Right lobe of liver (tissue), 4 donors: ENCODE results near the gene OPHN1.

ENCODE experiments used
- POLR2A ChIP-seq: fragments of 450-650 bp; IDR thresholded peaks from one replicate; pipeline ENCODE4 v1.6.1; 2017; ENCODE audit warnings: antibody characterized with exemption, mild to moderate bottlenecking
- TF ChIP-seq, protein P1 (sequence below), 4 donors: fragments of 200-600 bp in 3 of 4; fragments of 450-650 bp in 1 of 4; IDR thresholded peaks; one replicate each; pipeline versions ENCODE4 v1.5.1 to v1.8.0; 2016 to 2022; ENCODE audit warnings: antibody characterized with exemption in 4 of 4, mild to moderate bottlenecking in 2 of 4
- donor health status: DM: no; HTN: no; CAD: no.
- donor health status: DM: no; HTN: no; CAD: no.
- donor health status: DM: no; HTN: yes; CAD: no.

DNA sequence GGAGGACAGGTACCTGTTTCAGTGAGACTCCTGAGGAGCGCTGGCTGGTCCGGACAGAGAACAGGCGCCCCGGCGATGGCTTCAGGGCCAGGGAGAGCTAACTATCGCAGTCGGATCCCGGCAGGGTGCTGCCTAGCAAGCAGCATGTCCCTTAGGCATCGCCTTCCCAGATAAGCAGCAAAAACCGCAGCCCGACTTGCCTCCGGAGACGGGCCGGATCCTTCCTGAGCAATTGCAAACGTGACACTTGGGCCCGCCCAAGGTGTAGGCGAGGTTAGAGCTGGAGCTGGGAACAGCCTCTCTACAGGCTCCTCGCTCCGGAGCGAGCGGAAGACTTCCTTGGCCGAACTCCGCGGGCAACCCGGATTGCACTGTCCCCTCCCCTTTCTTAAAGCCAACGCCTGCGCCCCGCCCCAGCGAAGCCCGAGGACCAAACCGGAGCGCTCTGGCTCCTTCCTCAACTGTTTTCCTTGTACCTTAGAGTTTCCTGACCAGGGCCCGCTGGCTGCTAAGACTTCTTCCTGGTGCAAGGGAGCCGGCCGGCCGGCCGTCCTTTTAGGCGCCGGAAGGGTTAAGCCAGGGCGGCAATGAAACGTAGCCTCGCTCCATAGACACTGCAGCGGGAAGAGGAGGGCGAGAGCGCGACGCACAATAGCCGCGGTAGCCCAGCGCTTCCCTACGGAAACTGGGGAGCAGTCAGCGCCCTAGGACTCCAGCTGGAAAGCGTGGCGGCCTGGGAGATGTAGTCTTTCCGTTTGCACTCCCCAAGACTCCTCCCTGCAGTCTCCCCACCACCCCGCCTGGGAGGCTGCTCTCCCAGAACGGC is at the start of gene OPHN1:
- TF ChIP-seq, protein P1, sequence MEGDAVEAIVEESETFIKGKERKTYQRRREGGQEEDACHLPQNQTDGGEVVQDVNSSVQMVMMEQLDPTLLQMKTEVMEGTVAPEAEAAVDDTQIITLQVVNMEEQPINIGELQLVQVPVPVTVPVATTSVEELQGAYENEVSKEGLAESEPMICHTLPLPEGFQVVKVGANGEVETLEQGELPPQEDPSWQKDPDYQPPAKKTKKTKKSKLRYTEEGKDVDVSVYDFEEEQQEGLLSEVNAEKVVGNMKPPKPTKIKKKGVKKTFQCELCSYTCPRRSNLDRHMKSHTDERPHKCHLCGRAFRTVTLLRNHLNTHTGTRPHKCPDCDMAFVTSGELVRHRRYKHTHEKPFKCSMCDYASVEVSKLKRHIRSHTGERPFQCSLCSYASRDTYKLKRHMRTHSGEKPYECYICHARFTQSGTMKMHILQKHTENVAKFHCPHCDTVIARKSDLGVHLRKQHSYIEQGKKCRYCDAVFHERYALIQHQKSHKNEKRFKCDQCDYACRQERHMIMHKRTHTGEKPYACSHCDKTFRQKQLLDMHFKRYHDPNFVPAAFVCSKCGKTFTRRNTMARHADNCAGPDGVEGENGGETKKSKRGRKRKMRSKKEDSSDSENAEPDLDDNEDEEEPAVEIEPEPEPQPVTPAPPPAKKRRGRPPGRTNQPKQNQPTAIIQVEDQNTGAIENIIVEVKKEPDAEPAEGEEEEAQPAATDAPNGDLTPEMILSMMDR (IDR thresholded peaks at IDR 0.05), result no peak
- no peak for TF ChIP-seq POLR2A
